GM12878 (cell line): ENCODE results near the gene ADGRL4.

Source experiments
- ELK1 ChIP-seq: IDR thresholded peaks from 2 replicates; pipeline ENCODE4 v1.6.1; 2012; ENCODE audit warnings: low read depth, low read length, improper control_type of control experiment
- EZH2 ChIP-seq: IDR thresholded peaks from 2 replicates; pipeline ENCODE4 v1.6.1; 2012; ENCODE audit warnings: low read depth, mild to moderate bottlenecking, control low read depth, inconsistent platforms, low read length, borderline replicate concordance; ENCODE audit not compliant: control insufficient read depth

DNA sequence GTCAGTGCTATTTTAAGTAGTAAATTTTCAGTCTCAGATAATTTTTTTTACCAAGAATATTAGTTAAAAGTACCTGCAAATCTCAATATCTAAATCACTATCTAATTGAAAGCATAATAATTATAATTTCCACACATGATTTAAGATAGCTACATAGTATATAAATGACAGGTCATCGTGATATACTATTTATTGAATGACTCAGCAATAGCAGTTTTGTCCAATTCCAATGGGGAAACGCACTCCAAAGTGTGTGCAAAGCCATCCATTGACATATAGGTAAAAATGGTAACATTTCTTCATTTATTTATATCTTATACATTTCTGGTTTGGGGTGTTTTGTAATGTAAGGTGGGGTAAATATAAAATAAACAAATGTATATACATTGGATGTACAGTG lies 19.5 kb downstream of the ADGRL4 start:
- TF ChIP-seq EZH2 (no peak), ELK1 (no peak)
